GM23338 (cell line): ENCODE measurements around the gene SRP68. TPM values are rescaled to one million over a fixed set of nuclear protein-coding genes. Genes with fewer than 3 reads are reported as not detected.

ENCODE experiments used
- ATAC-seq: fragments of 200-7000 bp; cut with Tn5 transposase; 3 replicates; pipeline ENCODE4 v1.9.1; 2020
- DNase-seq: peaks from one replicate; pipeline ENCODE4 v3.0.0-alpha.2; 2015; ENCODE audit warnings: low spot score
- H2AFZ ChIP-seq: fragments of 200-600 bp; sonication (generic); 2 replicates; pipeline ENCODE4 v1.8.0; 2016; ENCODE audit warnings: antibody characterized with exemption, mild to moderate bottlenecking, moderate library complexity
- H3F3A ChIP-seq: fragments of 200-600 bp; sonication (generic); replicated peaks from 2 replicates; pipeline ENCODE4 v1.8.0; 2017; ENCODE audit warnings: antibody characterized with exemption, mixed run types, low read depth
- H3K27ac ChIP-seq: fragments of 200-600 bp; sonication (generic); 2 replicates; pipeline ENCODE4 v1.6.1; 2016; ENCODE audit warnings: low read depth
- H3K27me3 ChIP-seq: fragments of 200-600 bp; sonication (generic); 2 replicates; pipeline ENCODE4 v1.8.0; 2016; ENCODE audit warnings: mild to moderate bottlenecking, mixed run types, moderate library complexity; ENCODE audit not compliant: insufficient read depth
- H3K36me3 ChIP-seq: fragments of 200-600 bp; sonication (generic); 2 replicates; pipeline ENCODE4 v1.8.0; 2016; ENCODE audit warnings: mild to moderate bottlenecking; ENCODE audit not compliant: insufficient read depth
- H3K4me1 ChIP-seq: fragments of 200-600 bp; sonication (generic); 2 replicates; pipeline ENCODE4 v1.8.0; 2016; ENCODE audit warnings: mild to moderate bottlenecking, moderate library complexity; ENCODE audit not compliant: insufficient read depth
- H3K4me2 ChIP-seq: fragments of 200-600 bp; sonication (generic); 2 replicates; pipeline ENCODE4 v1.7.1; 2017; ENCODE audit warnings: mixed run types
- H3K4me3 ChIP-seq: fragments of 200-600 bp; sonication (generic); 2 replicates; pipeline ENCODE4 v1.6.1; 2016; ENCODE audit warnings: mixed run types
- H3K79me2 ChIP-seq: fragments of 200-600 bp; sonication (generic); replicated peaks from 2 replicates; pipeline ENCODE4 v1.8.0; 2017; ENCODE audit warnings: mild to moderate bottlenecking; ENCODE audit not compliant: insufficient read depth
- H3K9me2 ChIP-seq: fragments of 200-600 bp; sonication (generic); 2 replicates; pipeline ENCODE4 v1.8.0; 2017; ENCODE audit not compliant: insufficient read depth
- H4K20me1 ChIP-seq: fragments of 200-600 bp; sonication (generic); replicated peaks from 2 replicates; pipeline ENCODE4 v1.8.0; 2017; ENCODE audit warnings: mild to moderate bottlenecking; ENCODE audit not compliant: insufficient read depth
- H3K27ac Mint-ChIP-seq: 2 replicates; pipeline ENCODE4 v1.8.0; 2020; ENCODE audit warnings: inconsistent platforms, mild to moderate bottlenecking, moderate library complexity, mixed read lengths
- H3K27me3 Mint-ChIP-seq: 3 replicates; pipeline ENCODE4 v1.8.0; 2022; ENCODE audit warnings: low read depth, mild to moderate bottlenecking, moderate library complexity, mixed read lengths, inconsistent platforms; ENCODE audit not compliant: insufficient read depth, poor library complexity
- H3K36me3 Mint-ChIP-seq: 3 replicates; pipeline ENCODE4 v1.8.0; 2021; ENCODE audit warnings: low read depth, mild to moderate bottlenecking, inconsistent platforms, moderate library complexity, mixed read lengths
- H3K4me1 Mint-ChIP-seq: 3 replicates; pipeline ENCODE4 v1.8.0; 2020; ENCODE audit warnings: mild to moderate bottlenecking, inconsistent platforms, mixed read lengths
- H3K4me3 Mint-ChIP-seq: 3 replicates; pipeline ENCODE4 v1.8.0; 2021; ENCODE audit warnings: moderate library complexity, mild to moderate bottlenecking, inconsistent platforms, mixed read lengths
- H3K9me3 Mint-ChIP-seq: 3 replicates; pipeline ENCODE4 v1.8.0; 2020; ENCODE audit warnings: moderate library complexity, mild to moderate bottlenecking, inconsistent platforms, mixed read lengths
- CREB1 ChIP-seq: fragments of 250-450 bp; sonication (Bioruptor Pico); IDR thresholded peaks from 2 replicates; pipeline ENCODE4 v1.5.0; 2020; ENCODE audit warnings: low read depth, mild to moderate bottlenecking, moderate library complexity
- ETS1 ChIP-seq: IDR thresholded peaks from 2 replicates; pipeline ENCODE4 v1.6.1; 2016; ENCODE audit warnings: antibody characterized with exemption
- EZH2 ChIP-seq: fragments of 200-600 bp; sonication (generic); IDR thresholded peaks from one replicate; pipeline ENCODE4 v1.8.0; 2017; ENCODE audit warnings: antibody characterized with exemption, mild to moderate bottlenecking, low read depth; ENCODE audit not compliant: unreplicated experiment
- EZH2phosphoT487 ChIP-seq: fragments of 200-600 bp; sonication (generic); IDR thresholded peaks from one replicate; pipeline ENCODE4 v1.8.1; 2018; ENCODE audit warnings: antibody characterized with exemption; ENCODE audit not compliant: unreplicated experiment
- JUNB ChIP-seq: IDR thresholded peaks from one replicate; pipeline ENCODE4 v1.6.1; 2016; ENCODE audit warnings: antibody characterized with exemption; ENCODE audit not compliant: unreplicated experiment
- NANOG ChIP-seq: IDR thresholded peaks from 2 replicates; pipeline ENCODE4 v1.6.1; 2016; ENCODE audit warnings: antibody characterized with exemption, borderline replicate concordance
- STAT1 ChIP-seq: IDR thresholded peaks from one replicate; pipeline ENCODE4 v1.6.1; 2016; ENCODE audit warnings: antibody characterized with exemption; ENCODE audit not compliant: unreplicated experiment
- ZNF114 ChIP-seq: fragments of 250-450 bp; sonication (Bioruptor Pico); IDR thresholded peaks from 2 replicates; pipeline ENCODE4 v1.5.0; 2020; ENCODE audit warnings: mild to moderate bottlenecking, moderate library complexity
- ZNF331 ChIP-seq: fragments of 250-450 bp; sonication (Bioruptor Pico); IDR thresholded peaks from 2 replicates; pipeline ENCODE4 v1.5.0; 2020; ENCODE audit warnings: low read depth, mild to moderate bottlenecking, moderate library complexity
- polyA plus RNA-seq: library from polyadenylated mRNA; unstranded; fragments of >200 nt; fragmentation: Nextera tagmentation; extraction: Ambion mirVana; gene quantifications from 2 replicates; pipeline ENCODE4 v1.2.1, GENCODE V29; 2016
- total RNA-seq: library from RNA; depleted of rRNA; stranded (reverse); fragments of >200 nt; shearing (Covaris generic); gene quantifications from 2 replicates; pipeline ENCODE4 v1.2.3, GENCODE V29; 2014
- TF ChIP-seq, protein P1 (sequence below): IDR thresholded peaks from one replicate; pipeline ENCODE4 v1.6.1; 2018; ENCODE audit warnings: antibody characterized with exemption; ENCODE audit not compliant: unreplicated experiment
- TF ChIP-seq, protein P2 (sequence below): fragments of 250-450 bp; sonication (Bioruptor Pico); IDR thresholded peaks from 2 replicates; pipeline ENCODE4 v1.5.0; 2020; ENCODE audit warnings: mild to moderate bottlenecking, moderate library complexity
- TF ChIP-seq, protein P3 (sequence below), 2 experiments: fragments of 200-600 bp in 1 of 2; sonication (generic) in 1 of 2; conservative IDR thresholded peaks; 2 replicates each; pipeline versions ENCODE4 v1.5.1 to v1.6.1; 2016 to 2017; ENCODE audit warnings: antibody characterized with exemption in 2 of 2, low read depth in 2 of 2, mild to moderate bottlenecking in 2 of 2, moderate library complexity in 1 of 2

The SRP68 gene
- total and polyA plus RNA-seq, 2 experiments from 2014 or later: 30.7 to 62.8 TPM

DNA sequence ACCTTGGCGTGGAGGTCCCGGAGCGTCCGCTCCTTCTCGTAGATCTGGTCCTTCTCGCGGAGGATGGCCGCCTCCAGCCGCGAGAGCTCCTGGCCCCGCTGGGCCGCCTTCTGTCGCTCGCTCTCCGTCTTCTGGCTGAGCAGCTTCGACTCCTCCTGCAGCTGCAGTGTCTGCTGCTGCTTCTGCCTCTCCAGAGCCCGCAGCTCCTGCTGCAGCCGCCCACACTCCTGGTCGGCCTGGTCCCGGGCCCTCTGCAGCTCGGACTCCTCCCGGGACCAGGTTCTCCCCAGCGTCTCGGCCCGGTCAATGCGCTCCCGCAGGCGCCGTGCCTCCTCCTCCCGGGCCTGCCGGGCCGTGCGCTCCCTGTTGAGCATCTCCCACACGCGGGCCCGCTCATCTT, 64.1 kb downstream of the SRP68 start:
- no peak overlapping the region for H3K4me2 ChIP-seq
- no peaks in the 10 kb centered on the region; the same call in none of the 3 replicates for H3K9me3 Mint-ChIP-seq
- ATAC-seq: no peak
- H2AFZ ChIP-seq: no peak overlapping the region
- H3K36me3 Mint-ChIP-seq: peaks cover 3% of the 10 kb centered on the region
- H3K27ac Mint-ChIP-seq: no peak overlapping the region
- TF ChIP-seq, protein P1, sequence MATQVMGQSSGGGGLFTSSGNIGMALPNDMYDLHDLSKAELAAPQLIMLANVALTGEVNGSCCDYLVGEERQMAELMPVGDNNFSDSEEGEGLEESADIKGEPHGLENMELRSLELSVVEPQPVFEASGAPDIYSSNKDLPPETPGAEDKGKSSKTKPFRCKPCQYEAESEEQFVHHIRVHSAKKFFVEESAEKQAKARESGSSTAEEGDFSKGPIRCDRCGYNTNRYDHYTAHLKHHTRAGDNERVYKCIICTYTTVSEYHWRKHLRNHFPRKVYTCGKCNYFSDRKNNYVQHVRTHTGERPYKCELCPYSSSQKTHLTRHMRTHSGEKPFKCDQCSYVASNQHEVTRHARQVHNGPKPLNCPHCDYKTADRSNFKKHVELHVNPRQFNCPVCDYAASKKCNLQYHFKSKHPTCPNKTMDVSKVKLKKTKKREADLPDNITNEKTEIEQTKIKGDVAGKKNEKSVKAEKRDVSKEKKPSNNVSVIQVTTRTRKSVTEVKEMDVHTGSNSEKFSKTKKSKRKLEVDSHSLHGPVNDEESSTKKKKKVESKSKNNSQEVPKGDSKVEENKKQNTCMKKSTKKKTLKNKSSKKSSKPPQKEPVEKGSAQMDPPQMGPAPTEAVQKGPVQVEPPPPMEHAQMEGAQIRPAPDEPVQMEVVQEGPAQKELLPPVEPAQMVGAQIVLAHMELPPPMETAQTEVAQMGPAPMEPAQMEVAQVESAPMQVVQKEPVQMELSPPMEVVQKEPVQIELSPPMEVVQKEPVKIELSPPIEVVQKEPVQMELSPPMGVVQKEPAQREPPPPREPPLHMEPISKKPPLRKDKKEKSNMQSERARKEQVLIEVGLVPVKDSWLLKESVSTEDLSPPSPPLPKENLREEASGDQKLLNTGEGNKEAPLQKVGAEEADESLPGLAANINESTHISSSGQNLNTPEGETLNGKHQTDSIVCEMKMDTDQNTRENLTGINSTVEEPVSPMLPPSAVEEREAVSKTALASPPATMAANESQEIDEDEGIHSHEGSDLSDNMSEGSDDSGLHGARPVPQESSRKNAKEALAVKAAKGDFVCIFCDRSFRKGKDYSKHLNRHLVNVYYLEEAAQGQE: no peak
- no peak for TF ChIP-seq ZNF114 (CRISPR knock-in tag)
- TF ChIP-seq, protein P2, sequence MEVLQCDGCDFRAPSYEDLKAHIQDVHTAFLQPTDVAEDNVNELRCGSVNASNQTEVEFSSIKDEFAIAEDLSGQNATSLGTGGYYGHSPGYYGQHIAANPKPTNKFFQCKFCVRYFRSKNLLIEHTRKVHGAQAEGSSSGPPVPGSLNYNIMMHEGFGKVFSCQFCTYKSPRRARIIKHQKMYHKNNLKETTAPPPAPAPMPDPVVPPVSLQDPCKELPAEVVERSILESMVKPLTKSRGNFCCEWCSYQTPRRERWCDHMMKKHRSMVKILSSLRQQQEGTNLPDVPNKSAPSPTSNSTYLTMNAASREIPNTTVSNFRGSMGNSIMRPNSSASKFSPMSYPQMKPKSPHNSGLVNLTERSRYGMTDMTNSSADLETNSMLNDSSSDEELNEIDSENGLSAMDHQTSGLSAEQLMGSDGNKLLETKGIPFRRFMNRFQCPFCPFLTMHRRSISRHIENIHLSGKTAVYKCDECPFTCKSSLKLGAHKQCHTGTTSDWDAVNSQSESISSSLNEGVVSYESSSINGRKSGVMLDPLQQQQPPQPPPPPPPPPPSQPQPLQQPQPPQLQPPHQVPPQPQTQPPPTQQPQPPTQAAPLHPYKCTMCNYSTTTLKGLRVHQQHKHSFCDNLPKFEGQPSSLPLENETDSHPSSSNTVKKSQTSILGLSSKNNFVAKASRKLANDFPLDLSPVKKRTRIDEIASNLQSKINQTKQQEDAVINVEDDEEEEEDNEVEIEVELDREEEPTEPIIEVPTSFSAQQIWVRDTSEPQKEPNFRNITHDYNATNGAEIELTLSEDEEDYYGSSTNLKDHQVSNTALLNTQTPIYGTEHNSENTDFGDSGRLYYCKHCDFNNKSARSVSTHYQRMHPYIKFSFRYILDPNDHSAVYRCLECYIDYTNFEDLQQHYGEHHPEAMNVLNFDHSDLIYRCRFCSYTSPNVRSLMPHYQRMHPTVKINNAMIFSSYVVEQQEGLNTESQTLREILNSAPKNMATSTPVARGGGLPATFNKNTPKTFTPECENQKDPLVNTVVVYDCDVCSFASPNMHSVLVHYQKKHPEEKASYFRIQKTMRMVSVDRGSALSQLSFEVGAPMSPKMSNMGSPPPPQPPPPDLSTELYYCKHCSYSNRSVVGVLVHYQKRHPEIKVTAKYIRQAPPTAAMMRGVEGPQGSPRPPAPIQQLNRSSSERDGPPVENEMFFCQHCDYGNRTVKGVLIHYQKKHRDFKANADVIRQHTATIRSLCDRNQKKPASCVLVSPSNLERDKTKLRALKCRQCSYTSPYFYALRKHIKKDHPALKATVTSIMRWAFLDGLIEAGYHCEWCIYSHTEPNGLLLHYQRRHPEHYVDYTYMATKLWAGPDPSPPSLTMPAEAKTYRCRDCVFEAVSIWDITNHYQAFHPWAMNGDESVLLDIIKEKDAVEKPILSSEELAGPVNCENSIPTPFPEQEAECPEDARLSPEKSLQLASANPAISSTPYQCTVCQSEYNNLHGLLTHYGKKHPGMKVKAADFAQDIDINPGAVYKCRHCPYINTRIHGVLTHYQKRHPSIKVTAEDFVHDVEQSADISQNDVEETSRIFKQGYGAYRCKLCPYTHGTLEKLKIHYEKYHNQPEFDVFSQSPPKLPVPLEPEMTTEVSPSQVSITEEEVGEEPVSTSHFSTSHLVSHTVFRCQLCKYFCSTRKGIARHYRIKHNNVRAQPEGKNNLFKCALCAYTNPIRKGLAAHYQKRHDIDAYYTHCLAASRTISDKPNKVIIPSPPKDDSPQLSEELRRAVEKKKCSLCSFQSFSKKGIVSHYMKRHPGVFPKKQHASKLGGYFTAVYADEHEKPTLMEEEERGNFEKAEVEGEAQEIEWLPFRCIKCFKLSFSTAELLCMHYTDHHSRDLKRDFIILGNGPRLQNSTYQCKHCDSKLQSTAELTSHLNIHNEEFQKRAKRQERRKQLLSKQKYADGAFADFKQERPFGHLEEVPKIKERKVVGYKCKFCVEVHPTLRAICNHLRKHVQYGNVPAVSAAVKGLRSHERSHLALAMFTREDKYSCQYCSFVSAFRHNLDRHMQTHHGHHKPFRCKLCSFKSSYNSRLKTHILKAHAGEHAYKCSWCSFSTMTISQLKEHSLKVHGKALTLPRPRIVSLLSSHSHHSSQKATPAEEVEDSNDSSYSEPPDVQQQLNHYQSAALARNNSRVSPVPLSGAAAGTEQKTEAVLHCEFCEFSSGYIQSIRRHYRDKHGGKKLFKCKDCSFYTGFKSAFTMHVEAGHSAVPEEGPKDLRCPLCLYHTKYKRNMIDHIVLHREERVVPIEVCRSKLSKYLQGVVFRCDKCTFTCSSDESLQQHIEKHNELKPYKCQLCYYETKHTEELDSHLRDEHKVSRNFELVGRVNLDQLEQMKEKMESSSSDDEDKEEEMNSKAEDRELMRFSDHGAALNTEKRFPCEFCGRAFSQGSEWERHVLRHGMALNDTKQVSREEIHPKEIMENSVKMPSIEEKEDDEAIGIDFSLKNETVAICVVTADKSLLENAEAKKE (CRISPR knock-in tag): no peak
- no peak for TF ChIP-seq EZH2
- no peak for TF ChIP-seq CREB1 (CRISPR knock-in tag)
- TF ChIP-seq EZH2phosphoT487: no peak
- TF ChIP-seq NANOG: no peak
- TF ChIP-seq STAT1: no peak
- no peak for TF ChIP-seq JUNB
- TF ChIP-seq ZNF331: no peak
- no peak for TF ChIP-seq ETS1
- TF ChIP-seq, protein P3, sequence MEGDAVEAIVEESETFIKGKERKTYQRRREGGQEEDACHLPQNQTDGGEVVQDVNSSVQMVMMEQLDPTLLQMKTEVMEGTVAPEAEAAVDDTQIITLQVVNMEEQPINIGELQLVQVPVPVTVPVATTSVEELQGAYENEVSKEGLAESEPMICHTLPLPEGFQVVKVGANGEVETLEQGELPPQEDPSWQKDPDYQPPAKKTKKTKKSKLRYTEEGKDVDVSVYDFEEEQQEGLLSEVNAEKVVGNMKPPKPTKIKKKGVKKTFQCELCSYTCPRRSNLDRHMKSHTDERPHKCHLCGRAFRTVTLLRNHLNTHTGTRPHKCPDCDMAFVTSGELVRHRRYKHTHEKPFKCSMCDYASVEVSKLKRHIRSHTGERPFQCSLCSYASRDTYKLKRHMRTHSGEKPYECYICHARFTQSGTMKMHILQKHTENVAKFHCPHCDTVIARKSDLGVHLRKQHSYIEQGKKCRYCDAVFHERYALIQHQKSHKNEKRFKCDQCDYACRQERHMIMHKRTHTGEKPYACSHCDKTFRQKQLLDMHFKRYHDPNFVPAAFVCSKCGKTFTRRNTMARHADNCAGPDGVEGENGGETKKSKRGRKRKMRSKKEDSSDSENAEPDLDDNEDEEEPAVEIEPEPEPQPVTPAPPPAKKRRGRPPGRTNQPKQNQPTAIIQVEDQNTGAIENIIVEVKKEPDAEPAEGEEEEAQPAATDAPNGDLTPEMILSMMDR (conservative IDR thresholded peaks at IDR 0.05; ENCODE audit: low read depth in 2 of 2): no peak
- no peaks in the 10 kb centered on the region for H3K27me3 ChIP-seq
- peaks cover 10% of the 10 kb centered on the region for H3K27me3 Mint-ChIP-seq
- H3K36me3 ChIP-seq: no peaks in the 10 kb centered on the region
- H3K4me1 Mint-ChIP-seq: peaks cover 2% of the 10 kb centered on the region
- DNase-seq: no peak
- no peak overlapping the region for H3K4me3 Mint-ChIP-seq
- H3K79me2 ChIP-seq: no peaks in the 10 kb centered on the region
- no peak overlapping the region for H3K27ac ChIP-seq
- no peaks in the 10 kb centered on the region for H4K20me1 ChIP-seq
- 0 out of 2 replicates have a peak, but pooled peaks cover 3% of the 10 kb centered on the region for H3F3A ChIP-seq
- H3K4me1 ChIP-seq: no peaks in the 10 kb centered on the region
- no peak overlapping the region for H3K4me3 ChIP-seq
- no peaks in the 10 kb centered on the region for H3K9me2 ChIP-seq
